Eye (tissue), 1 donor: ENCODE results near the gene NOL4L.

Experiments
- DNase-seq: peaks from one replicate; pipeline ENCODE4 v3.0.0-alpha.2; 2015

Gene NOL4L

GRCh38 chr20:32613192-32614053 lies 28.3 kb upstream of the NOL4L start:
- no peak for DNase-seq

- DNase-seq: no peak
Measured at GRCh38 chr20:32612351-32613191, 27.4 kb upstream of the NOL4L start.

- DNase-seq: no peak
Measured at GRCh38 chr20:32611868-32612267, 26.7 kb upstream of the NOL4L start.

- no peak for DNase-seq
Measured at GRCh38 chr20:32611286-32611685, 26.2 kb upstream of the NOL4L start.

GRCh38 chr20:32610472-32611218 lies 25.5 kb upstream of the NOL4L start:
- peak; percentile 77 for DNase-seq

GRCh38 chr20:32609993-32610392 lies 24.9 kb upstream of the NOL4L start:
- DNase-seq: no peak

- no peak for DNase-seq
Measured at GRCh38 chr20:32609111-32609773, 24.1 kb upstream of the NOL4L start.

- DNase-seq: no peak
Measured at GRCh38 chr20:32608664-32609015, 23.5 kb upstream of the NOL4L start.

GRCh38 chr20:32607727-32608663 lies 22.9 kb upstream of the NOL4L start:
- DNase-seq: no peak

GRCh38 chr20:32607324-32607723 lies 22.2 kb upstream of the NOL4L start:
- DNase-seq: no peak

GRCh38 chr20:32606790-32607189 lies 21.7 kb upstream of the NOL4L start:
- DNase-seq: no peak

GRCh38 chr20:32606107-32606506 lies 21.0 kb upstream of the NOL4L start:
- DNase-seq: no peak

GRCh38 chr20:32605167-32605656 lies 20.1 kb upstream of the NOL4L start:
- no peak for DNase-seq

- DNase-seq: no peak
Measured at GRCh38 chr20:32603046-32603726, 18.1 kb upstream of the NOL4L start.

GRCh38 chr20:32602273-32602672 lies 17.1 kb upstream of the NOL4L start:
- DNase-seq: no peak

- DNase-seq: no peak
Measured at GRCh38 chr20:32600681-32601237, 15.6 kb upstream of the NOL4L start.

- DNase-seq: no peak
Measured at GRCh38 chr20:32599783-32600340, 14.7 kb upstream of the NOL4L start.

- no peak for DNase-seq
Measured at GRCh38 chr20:32598606-32599005, 13.5 kb upstream of the NOL4L start.

GRCh38 chr20:32597714-32598113 lies 12.6 kb upstream of the NOL4L start:
- DNase-seq: no peak

GRCh38 chr20:32596681-32597252 lies 11.6 kb upstream of the NOL4L start:
- no peak for DNase-seq
